RWPE2 (cell line): ENCODE results near the gene TRAPPC13.
"Not testable (repeated sequence)": the region's sequence is repeated elsewhere in the genome, so short reads cannot be mapped to it uniquely, and the experiment has no call there.

Experiments
- ATAC-seq: fragments of 200-7000 bp; cut with Tn5 transposase; 3 replicates; pipeline ENCODE4 v1.9.1; 2021; ENCODE audit warnings: low read depth
- DNase-seq: peaks from one replicate; pipeline ENCODE4 v3.0.0-alpha.2; 2020; ENCODE audit warnings: low spot score
- H3K27ac ChIP-seq: fragments of 450-650 bp; 2 replicates; pipeline ENCODE4 v1.5.1; 2017; ENCODE audit warnings: mild to moderate bottlenecking; ENCODE audit not compliant: poor library complexity, severe bottlenecking
- H3K27me3 ChIP-seq: fragments of 250-450 bp; sonication (Bioruptor Pico); 2 replicates; pipeline ENCODE4 v1.5.1; 2021; ENCODE audit warnings: mild to moderate bottlenecking, moderate library complexity; ENCODE audit not compliant: insufficient read depth, poor library complexity, severe bottlenecking
- H3K36me3 ChIP-seq: fragments of 250-450 bp; sonication (Bioruptor Pico); 2 replicates; pipeline ENCODE4 v1.5.1; 2020; ENCODE audit warnings: low read depth, mild to moderate bottlenecking, moderate library complexity
- H3K4me1 ChIP-seq: fragments of 250-450 bp; sonication (Bioruptor Pico); 2 replicates; pipeline ENCODE4 v1.5.1; 2021; ENCODE audit warnings: mild to moderate bottlenecking, moderate library complexity; ENCODE audit not compliant: insufficient read depth, poor library complexity, severe bottlenecking
- H3K4me3 ChIP-seq: fragments of 250-450 bp; sonication (Bioruptor Pico); 2 replicates; pipeline ENCODE4 v1.5.1; 2021; ENCODE audit warnings: mild to moderate bottlenecking, moderate library complexity; ENCODE audit not compliant: severe bottlenecking
- H3K9me3 ChIP-seq: fragments of 250-450 bp; sonication (Bioruptor Pico); 2 replicates; pipeline ENCODE4 v1.5.1; 2021; ENCODE audit warnings: mild to moderate bottlenecking, moderate library complexity; ENCODE audit not compliant: severe bottlenecking
- TF ChIP-seq, protein P1 (sequence below): fragments of 450-650 bp; IDR thresholded peaks from one replicate; pipeline ENCODE4 v1.5.1; 2017; ENCODE audit warnings: mild to moderate bottlenecking, moderate library complexity; ENCODE audit not compliant: poor library complexity, severe bottlenecking

Gene TRAPPC13, protein sequence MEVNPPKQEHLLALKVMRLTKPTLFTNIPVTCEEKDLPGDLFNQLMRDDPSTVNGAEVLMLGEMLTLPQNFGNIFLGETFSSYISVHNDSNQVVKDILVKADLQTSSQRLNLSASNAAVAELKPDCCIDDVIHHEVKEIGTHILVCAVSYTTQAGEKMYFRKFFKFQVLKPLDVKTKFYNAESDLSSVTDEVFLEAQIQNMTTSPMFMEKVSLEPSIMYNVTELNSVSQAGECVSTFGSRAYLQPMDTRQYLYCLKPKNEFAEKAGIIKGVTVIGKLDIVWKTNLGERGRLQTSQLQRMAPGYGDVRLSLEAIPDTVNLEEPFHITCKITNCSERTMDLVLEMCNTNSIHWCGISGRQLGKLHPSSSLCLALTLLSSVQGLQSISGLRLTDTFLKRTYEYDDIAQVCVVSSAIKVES

DNA sequence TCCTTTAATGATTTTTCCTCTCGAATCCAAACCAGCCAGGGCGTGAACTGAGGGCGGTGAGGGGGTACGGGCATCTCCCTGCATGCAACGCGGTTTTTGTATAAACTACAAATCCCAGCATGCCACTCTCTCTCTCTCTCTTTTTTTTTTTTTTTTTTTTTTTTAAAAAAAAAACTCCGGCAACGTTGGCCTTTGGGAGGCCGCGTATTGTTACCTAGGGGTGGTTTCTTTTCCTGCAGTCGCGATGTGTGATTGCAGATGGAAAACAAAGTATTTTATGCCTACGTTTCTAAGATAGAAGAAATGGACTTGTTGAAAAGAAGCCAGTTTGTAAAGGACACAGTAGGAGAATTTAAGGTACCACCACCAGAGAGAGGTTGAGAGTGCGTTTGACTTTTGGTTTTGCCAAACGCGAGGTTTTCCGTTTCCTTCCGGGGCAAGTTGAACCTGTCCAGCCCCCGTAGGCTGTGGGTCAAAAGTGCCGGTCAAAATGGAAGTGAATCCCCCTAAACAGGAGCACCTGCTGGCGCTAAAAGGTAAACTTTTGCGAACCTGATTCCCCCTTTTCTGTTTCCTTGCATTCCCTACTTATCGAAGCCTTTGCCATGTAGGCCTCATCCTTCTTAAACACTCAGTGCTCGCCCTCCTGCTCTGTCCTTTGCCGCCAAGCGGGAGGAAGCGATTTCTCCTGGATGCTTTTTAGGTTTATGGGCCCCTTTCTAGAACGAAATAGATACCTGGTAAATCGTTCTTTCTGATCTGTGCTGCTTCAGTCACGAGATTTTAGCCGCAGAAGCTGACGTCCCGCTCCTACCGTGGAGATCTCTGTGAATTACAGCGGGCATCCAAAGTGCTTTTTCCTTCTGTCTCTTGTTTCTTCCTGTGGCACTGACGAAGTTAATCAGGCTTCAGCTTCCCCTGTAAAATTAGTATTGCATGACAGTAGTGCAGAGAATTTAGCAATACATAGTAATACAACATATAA lies at the start of gene TRAPPC13, which contains the start of gene SHLD3:
TSS of gene TRAPPC13 (plus strand) at position 457 of the 985 bp plus-strand sequence. CDS start at position 491, 34 bp downstream.
TSS of gene SHLD3 (plus strand) at position 457 of the 985 bp plus-strand sequence. CDS start 4,561 bp downstream, outside the sequence.
- TF ChIP-seq, protein P1, sequence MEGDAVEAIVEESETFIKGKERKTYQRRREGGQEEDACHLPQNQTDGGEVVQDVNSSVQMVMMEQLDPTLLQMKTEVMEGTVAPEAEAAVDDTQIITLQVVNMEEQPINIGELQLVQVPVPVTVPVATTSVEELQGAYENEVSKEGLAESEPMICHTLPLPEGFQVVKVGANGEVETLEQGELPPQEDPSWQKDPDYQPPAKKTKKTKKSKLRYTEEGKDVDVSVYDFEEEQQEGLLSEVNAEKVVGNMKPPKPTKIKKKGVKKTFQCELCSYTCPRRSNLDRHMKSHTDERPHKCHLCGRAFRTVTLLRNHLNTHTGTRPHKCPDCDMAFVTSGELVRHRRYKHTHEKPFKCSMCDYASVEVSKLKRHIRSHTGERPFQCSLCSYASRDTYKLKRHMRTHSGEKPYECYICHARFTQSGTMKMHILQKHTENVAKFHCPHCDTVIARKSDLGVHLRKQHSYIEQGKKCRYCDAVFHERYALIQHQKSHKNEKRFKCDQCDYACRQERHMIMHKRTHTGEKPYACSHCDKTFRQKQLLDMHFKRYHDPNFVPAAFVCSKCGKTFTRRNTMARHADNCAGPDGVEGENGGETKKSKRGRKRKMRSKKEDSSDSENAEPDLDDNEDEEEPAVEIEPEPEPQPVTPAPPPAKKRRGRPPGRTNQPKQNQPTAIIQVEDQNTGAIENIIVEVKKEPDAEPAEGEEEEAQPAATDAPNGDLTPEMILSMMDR, result no peak
- peak; percentile 73 for ATAC-seq

DNA sequence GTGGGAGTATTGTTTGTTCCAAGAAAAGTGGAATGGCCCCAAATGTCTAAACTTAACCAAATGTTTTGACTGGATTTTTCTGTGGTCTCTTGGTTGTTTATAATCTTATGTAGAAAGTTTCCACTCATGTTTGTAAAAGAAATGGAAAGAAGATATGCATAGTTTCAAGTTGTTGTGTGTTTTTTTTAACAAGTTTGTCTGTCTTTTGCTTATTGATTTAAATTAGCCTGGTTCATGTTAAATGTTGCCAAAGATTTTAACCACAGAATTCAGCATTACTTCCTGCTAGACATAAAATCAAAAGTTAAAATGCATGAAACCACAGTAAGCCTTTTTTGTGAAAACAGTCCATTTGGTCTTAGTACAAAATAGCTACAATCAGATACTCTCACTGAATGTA lies 47.7 kb upstream of the TRAPPC13 start:
- peaks cover 79% of the 10 kb centered on the region for H3K36me3 ChIP-seq
- DNase-seq, result no peak
- H3K27me3 ChIP-seq, result no peaks in the 10 kb centered on the region
- TF ChIP-seq, protein P1, result no peak
- no peak overlapping the region for H3K27ac ChIP-seq
- H3K4me1 ChIP-seq, result no peaks in the 10 kb centered on the region
- no peak overlapping the region for H3K4me3 ChIP-seq
- no peaks in the 10 kb centered on the region for H3K9me3 ChIP-seq
- no peak for ATAC-seq

More for the DNA sequence above, at the start of gene TRAPPC13, which contains the start of gene SHLD3:
- Histone ChIP-seq H3K27me3 (no peaks in the 10 kb centered on the region), H3K27ac (peak within 1 kb of the TSS; percentile 60), H3K4me1 (peaks cover 17% of the 10 kb centered on the region), H3K9me3 (no peaks in the 10 kb centered on the region), H3K4me3 (peak within 1 kb of the TSS; percentile 69), H3K36me3 (peaks cover 17% of the 10 kb centered on the region)
- peak; percentile 88 for DNase-seq

DNA sequence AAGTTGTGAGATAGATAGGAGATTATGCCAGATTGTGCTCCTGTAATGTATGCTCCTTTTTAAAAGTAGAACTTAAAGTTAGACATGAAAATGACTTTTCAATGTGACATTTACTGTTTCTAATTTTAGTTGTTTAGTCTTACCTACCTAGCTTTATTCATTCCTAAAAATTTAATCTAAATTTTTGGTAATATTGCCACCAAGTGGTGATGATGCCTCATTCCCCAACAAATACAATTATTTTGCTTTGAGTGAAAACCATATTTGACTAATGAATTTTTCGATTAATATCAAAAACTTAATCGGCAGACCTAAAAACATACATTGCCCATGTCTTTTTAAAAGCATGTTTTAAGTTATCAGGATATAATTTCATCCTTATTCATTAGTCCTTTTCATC lies 36.1 kb upstream of the TRAPPC13 start:
- no peaks in the 10 kb centered on the region for H3K27me3 ChIP-seq
- no peaks in the 10 kb centered on the region for H3K4me1 ChIP-seq
- no peak overlapping the region for H3K4me3 ChIP-seq
- peaks cover 84% of the 10 kb centered on the region for H3K36me3 ChIP-seq
- DNase-seq (no peak), ATAC-seq (no peak)
- TF ChIP-seq, protein P1, result no peak
- H3K27ac ChIP-seq, result no peak overlapping the region
- no peaks in the 10 kb centered on the region for H3K9me3 ChIP-seq

DNA sequence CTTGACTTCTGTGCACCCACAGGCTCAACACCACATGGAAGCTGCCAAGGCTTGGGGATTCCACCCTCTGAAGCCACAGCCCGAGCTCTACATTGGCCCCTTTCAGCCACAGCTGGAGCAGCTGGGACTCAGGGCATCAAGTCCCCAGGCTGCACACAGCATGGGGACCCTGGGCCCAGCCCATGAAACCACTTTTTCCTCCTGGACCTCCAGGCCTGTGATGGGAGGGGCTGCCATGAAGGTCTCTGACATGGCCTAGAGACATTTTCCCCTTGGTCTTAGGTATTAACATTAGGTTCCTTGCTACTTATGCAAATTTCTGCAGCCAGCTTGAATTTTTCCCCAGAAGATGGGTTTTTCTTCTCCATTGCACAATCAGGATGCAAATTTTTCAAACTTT lies 23.1 kb upstream of the TRAPPC13 start:
- H3K4me3 ChIP-seq, H3K27me3 ChIP-seq, DNase-seq, H3K4me1 ChIP-seq, ATAC-seq, H3K9me3 ChIP-seq, H3K27ac ChIP-seq: not testable (repeated sequence)
- H3K36me3 ChIP-seq, result peaks cover 74% of the 10 kb centered on the region

DNA sequence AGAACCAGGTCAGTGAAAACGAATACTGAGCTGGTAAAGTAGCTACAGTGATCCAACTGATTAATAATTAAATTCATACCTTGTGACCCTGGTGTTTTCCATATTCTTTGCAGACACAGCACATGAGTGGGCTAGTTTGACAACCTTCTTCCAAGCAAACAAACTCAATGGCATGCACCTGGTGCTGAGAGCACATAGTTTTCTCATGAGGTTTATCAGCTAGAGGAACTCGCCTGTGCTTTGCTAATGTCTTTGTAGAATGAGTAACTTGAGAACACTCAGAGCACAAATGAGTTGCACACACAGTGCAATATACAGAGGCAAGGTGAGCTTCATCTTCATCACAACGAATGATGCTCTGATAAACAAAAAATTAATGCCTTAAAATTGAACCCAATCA lies 13.3 kb upstream of the TRAPPC13 start:
- Histone ChIP-seq H3K27ac (no peak overlapping the region), H3K9me3 (no peaks in the 10 kb centered on the region), H3K36me3 (peaks cover 79% of the 10 kb centered on the region), H3K4me1 (peaks cover 7% of the 10 kb centered on the region), H3K27me3 (no peaks in the 10 kb centered on the region), H3K4me3 (no peak overlapping the region)
- peak; percentile 94 for ATAC-seq
- no peak for DNase-seq
- TF ChIP-seq, protein P1, result no peak
